IMR-90 (cell line): ENCODE results near the gene SS18L1. TPM values are rescaled to one million over a fixed set of nuclear protein-coding genes. Genes with fewer than 3 reads are reported as not detected.

Experiments
- ATAC-seq: fragments of 200-7000 bp; cut with Tn5 transposase; 2 replicates; pipeline ENCODE4 v1.9.1; 2020; ENCODE audit warnings: low read depth, mild to moderate bottlenecking, moderate library complexity
- BruUV-seq: library from RNA; stranded (reverse); fragments of 400-500 nt; replicated peaks from 2 replicates; lab custom pipeline; 2021; lab: Mats Ljungman, UMichigan
- CTCF ChIA-PET: fragments of 300-600 bp; formaldehyde crosslinking; extraction: SDS; loops from one replicate; lab custom pipeline; 2021; ENCODE audit warnings: antibody characterized with exemption; lab: Yijun Ruan, JAX
- POLR2A ChIA-PET: fragments of 300-600 bp; sonication (Branson Sonifier 250); formaldehyde crosslinking; loops from one replicate; lab custom pipeline; 2022; ENCODE audit warnings: antibody characterized with exemption; ENCODE audit not compliant: unreplicated experiment; lab: Charles Lee
- DNase-seq: peaks from one replicate; pipeline ENCODE4 v3.0.0; 2013
- H2AFZ ChIP-seq: replicated peaks from 2 replicates; pipeline ENCODE3; 2013; ENCODE audit warnings: low read length, mild to moderate bottlenecking; ENCODE audit not compliant: poor library complexity
- H2AK5ac ChIP-seq: 2 replicates; pipeline ENCODE4 v1.6.1; 2013; ENCODE audit warnings: low read depth, low read length, inconsistent platforms
- H2AK9ac ChIP-seq: replicated peaks from 2 replicates; pipeline ENCODE3; 2013; ENCODE audit warnings: mild to moderate bottlenecking, low read depth, low read length, moderate library complexity; ENCODE audit not compliant: poor library complexity
- H2BK120ac ChIP-seq: 2 replicates; pipeline ENCODE4 v1.6.1; 2013; ENCODE audit warnings: low read depth, low read length, inconsistent platforms
- H2BK15ac ChIP-seq: 3 replicates; pipeline ENCODE4 v1.6.1; 2013; ENCODE audit warnings: low read depth, low read length, inconsistent platforms
- H2BK20ac ChIP-seq: 2 replicates; pipeline ENCODE4 v1.6.1; 2013; ENCODE audit warnings: low read depth, mild to moderate bottlenecking, inconsistent platforms, low read length, moderate library complexity
- H2BK5ac ChIP-seq: 2 replicates; pipeline ENCODE4 v1.6.1; 2013; ENCODE audit warnings: mild to moderate bottlenecking, low read depth, low read length, inconsistent platforms; ENCODE audit not compliant: poor library complexity, severe bottlenecking
- H3K14ac ChIP-seq: replicated peaks from 2 replicates; pipeline ENCODE4 v1.6.1; 2013; ENCODE audit warnings: low read depth, low read length, inconsistent platforms
- H3K18ac ChIP-seq: 2 replicates; pipeline ENCODE4 v1.6.1; 2013; ENCODE audit warnings: low read depth, low read length, control low read depth
- H3K23ac ChIP-seq: 2 replicates; pipeline ENCODE4 v1.6.1; 2013; ENCODE audit warnings: low read depth, low read length, inconsistent platforms
- H3K27ac ChIP-seq: 2 replicates; pipeline ENCODE4 v1.5.1; 2013; ENCODE audit warnings: mild to moderate bottlenecking, control low read depth, low read length; ENCODE audit not compliant: insufficient read depth
- H3K27me3 ChIP-seq: 2 replicates; pipeline ENCODE4 v1.6.1; 2013; ENCODE audit warnings: low read length; ENCODE audit not compliant: control insufficient read depth, insufficient read depth
- H3K36me3 ChIP-seq: 2 replicates; pipeline ENCODE4 v1.6.1; 2013; ENCODE audit warnings: low read length, mixed read lengths; ENCODE audit not compliant: control insufficient read depth, insufficient read depth
- H3K4ac ChIP-seq: 2 replicates; pipeline ENCODE4 v1.6.1; 2013; ENCODE audit warnings: low read depth, low read length, inconsistent platforms
- H3K4me1 ChIP-seq: 2 replicates; pipeline ENCODE4 v1.6.1; 2013; ENCODE audit warnings: low read length, mixed read lengths; ENCODE audit not compliant: control insufficient read depth, insufficient read depth
- H3K4me2 ChIP-seq: 2 replicates; pipeline ENCODE4 v1.6.1; 2013; ENCODE audit warnings: low read depth, mild to moderate bottlenecking, control low read depth, low read length, moderate library complexity
- H3K4me3 ChIP-seq: 2 replicates; pipeline ENCODE4 v1.5.1; 2013; ENCODE audit warnings: low read depth, mild to moderate bottlenecking, control low read depth, low read length, moderate library complexity; ENCODE audit not compliant: insufficient read depth
- H3K56ac ChIP-seq: 2 replicates; pipeline ENCODE4 v1.6.1; 2013; ENCODE audit warnings: low read length, inconsistent platforms; ENCODE audit not compliant: insufficient read depth; ENCODE audit errors: extremely low read depth
- H3K79me1 ChIP-seq, 2 experiments: 2 replicates each; pipeline ENCODE4 v1.6.1; 2013; ENCODE audit warnings: low read length in 2 of 2, inconsistent platforms in 1 of 2, low read depth in 1 of 2
- H3K9ac ChIP-seq: 2 replicates; pipeline ENCODE4 v1.6.1; 2013; ENCODE audit warnings: low read depth, low read length, control low read depth
- H3K9me1 ChIP-seq: 2 replicates; pipeline ENCODE4 v1.6.1; 2013; ENCODE audit warnings: low read length, inconsistent platforms; ENCODE audit not compliant: insufficient read depth
- H3K9me3 ChIP-seq: 2 replicates; pipeline ENCODE4 v1.6.1; 2013; ENCODE audit warnings: low read length; ENCODE audit not compliant: control insufficient read depth, insufficient read depth
- H4K20me1 ChIP-seq: 2 replicates; pipeline ENCODE4 v1.6.1; 2013; ENCODE audit warnings: low read length, inconsistent platforms; ENCODE audit not compliant: insufficient read depth
- H4K5ac ChIP-seq: 2 replicates; pipeline ENCODE4 v1.6.1; 2013; ENCODE audit warnings: mild to moderate bottlenecking, low read depth, low read length, control low read depth
- H4K8ac ChIP-seq, 2 experiments: 2 replicates each; pipeline ENCODE4 v1.6.1; 2013; ENCODE audit warnings: low read depth in 2 of 2, low read length in 2 of 2, control low read depth in 1 of 2, inconsistent platforms in 1 of 2
- H4K91ac ChIP-seq: 2 replicates; pipeline ENCODE4 v1.6.1; 2013; ENCODE audit warnings: low read depth, low read length, inconsistent platforms; ENCODE audit not compliant: insufficient read depth
- BHLHE40 ChIP-seq: fragments of 150-350 bp; IDR thresholded peaks from 2 replicates; pipeline ENCODE4 v1.6.1; 2016; ENCODE audit warnings: mild to moderate bottlenecking, low read depth, low read length
- CEBPB ChIP-seq: IDR thresholded peaks from 2 replicates; pipeline ENCODE4 v1.6.1; 2012; ENCODE audit warnings: low read depth, low read length, improper control_type of control experiment
- FOS ChIP-seq: fragments of 150-350 bp; IDR thresholded peaks from 2 replicates; pipeline ENCODE4 v1.6.1; 2016; ENCODE audit warnings: low read depth, low read length
- MAFK ChIP-seq: IDR thresholded peaks from 2 replicates; pipeline ENCODE4 v1.6.1; 2012; ENCODE audit warnings: low read depth, low read length, improper control_type of control experiment
- MAZ ChIP-seq: IDR thresholded peaks from 2 replicates; pipeline ENCODE4 v1.6.1; 2012; ENCODE audit warnings: low read depth, mild to moderate bottlenecking, low read length, improper control_type of control experiment, moderate library complexity, borderline replicate concordance
- MXI1 ChIP-seq: IDR thresholded peaks from 2 replicates; pipeline ENCODE4 v1.6.1; 2012; ENCODE audit warnings: low read depth, mild to moderate bottlenecking, low read length, moderate library complexity, borderline replicate concordance
- NFE2L2 ChIP-seq: fragments of 150-350 bp; IDR thresholded peaks from 2 replicates; pipeline ENCODE4 v1.6.1; 2016; ENCODE audit warnings: low read depth, mild to moderate bottlenecking, low read length
- RAD21 ChIP-seq: IDR thresholded peaks from 2 replicates; pipeline ENCODE4 v1.6.1; 2012; ENCODE audit warnings: low read length, improper control_type of control experiment
- RCOR1 ChIP-seq: IDR thresholded peaks from 2 replicates; pipeline ENCODE4 v1.6.1; 2012; ENCODE audit warnings: mild to moderate bottlenecking, low read length, improper control_type of control experiment; ENCODE audit not compliant: insufficient replicate concordance
- RFX5 ChIP-seq: IDR thresholded peaks from 2 replicates; pipeline ENCODE4 v1.8.0; 2012; ENCODE audit warnings: low read depth, mild to moderate bottlenecking, low read length, moderate library complexity
- SMC3 ChIP-seq: fragments of 150-350 bp; IDR thresholded peaks from 2 replicates; pipeline ENCODE4 v1.6.1; 2016; ENCODE audit warnings: low read depth, mild to moderate bottlenecking, antibody characterized with exemption, low read length, moderate library complexity
- WGBS, 2 experiments: methylation state at CpG; one replicate each; pipeline versions ENCODE4 v1.1.5 to v1.1.7; 2013; ENCODE audit warnings: missing lambda C conversion rate in 2 of 2; ENCODE audit not compliant: insufficient read length in 1 of 2; ENCODE audit errors: extremely low coverage in 2 of 2; 5-methylcytosine and 5-hydroxymethylcytosine counted together
- dilution Hi-C: fragments of 300-500 bp; cut with HindIII; formaldehyde crosslinking; loops from one replicate; pipeline ENCODE4 v1.14.3; 2018; ENCODE audit warnings: low sequenced_read_pairs; ENCODE audit not compliant: unreplicated experiment
- in situ Hi-C: fragments of 300-500 bp; cut with MboI; formaldehyde crosslinking; loops from 3 replicates; pipeline ENCODE4 v1.14.3; 2019; ENCODE audit warnings: low sequenced_read_pairs, inconsistent platforms, mixed read lengths
- intact Hi-C: fragments of 100-400 bp; cut with micrococcal nuclease; formaldehyde crosslinking; loops from 2 replicates; pipeline ENCODE4 v1.10.0; 2022
- polyA plus RNA-seq, 3 experiments: library from polyadenylated mRNA; depleted of rRNA; stranded (reverse); fragments of >200 nt; gene quantifications; 2 replicates each; pipeline ENCODE4 v1.2.3, GENCODE V29; 2012; ENCODE audit warnings: low replicate concordance in 1 of 3
- total RNA-seq: library from RNA; depleted of rRNA; stranded (reverse); fragments of >200 nt; gene quantifications from 2 replicates; pipeline ENCODE4 v1.2.3, GENCODE V29; 2012
- TF ChIP-seq, protein P1 (sequence below): conservative IDR thresholded peaks from 2 replicates; pipeline ENCODE4 v1.5.1; 2012; ENCODE audit warnings: mild to moderate bottlenecking, low read depth, low read length, improper control_type of control experiment
- TF ChIP-seq, protein P2 (sequence below): fragments of 150-350 bp; IDR thresholded peaks from 2 replicates; pipeline ENCODE4 v1.6.1; 2016; ENCODE audit warnings: low read depth, mild to moderate bottlenecking, low read length, moderate library complexity, borderline replicate concordance
- TF ChIP-seq, protein P3 (sequence below): fragments of 150-350 bp; IDR thresholded peaks from 2 replicates; pipeline ENCODE4 v1.6.1; 2017; ENCODE audit warnings: mild to moderate bottlenecking, antibody characterized with exemption, low read length, low read depth

The SS18L1 gene
- total and polyA plus RNA-seq, 2 of the 4 experiments (the other 2 are of a cell fraction), result 8.1 to 12.2 TPM

DNA sequence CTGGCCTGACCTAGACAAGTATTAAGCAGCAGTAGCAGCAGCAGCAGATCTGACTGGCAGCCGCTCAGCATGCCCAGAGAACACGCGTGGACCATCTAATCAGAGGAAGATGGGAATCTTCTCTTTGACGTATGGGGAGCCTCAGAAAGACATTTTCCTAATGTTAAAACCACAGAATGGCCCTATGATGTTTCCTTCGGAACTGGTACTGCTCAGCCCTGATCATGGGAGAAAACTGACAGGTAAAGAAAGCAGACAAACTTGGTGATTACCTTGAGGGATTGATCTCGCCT is 6.5 kb upstream of the SS18L1 start:
- no peak overlapping the region for H2AFZ ChIP-seq

More for the DNA sequence above, 6.5 kb upstream of the SS18L1 start:
- Histone ChIP-seq H3K4ac (no peak overlapping the region), H3K36me3 (peaks cover 71% of the 10 kb centered on the region), H3K14ac (no peak overlapping the region), H3K27me3 (no peaks in the 10 kb centered on the region), H4K20me1 (peaks cover 98% of the 10 kb centered on the region), H2BK120ac (no peak overlapping the region), H3K9ac (no peak overlapping the region), H3K9me3 (no peaks in the 10 kb centered on the region), H2BK15ac (no peak overlapping the region), H3K4me3 (no peak overlapping the region), H3K18ac (no peak overlapping the region), H2BK20ac (no peak overlapping the region), H3K4me1 (peaks cover 12% of the 10 kb centered on the region), H3K27ac (no peak overlapping the region), H2BK5ac (no peak overlapping the region), H2AK5ac (no peak overlapping the region), H4K5ac (no peak overlapping the region), H3K56ac (no peak overlapping the region), H3K23ac (no peak overlapping the region), H4K8ac (no peak overlapping the region), H3K79me1 (peaks cover 15 to 85% of the 10 kb centered on the region in 2 experiments), H3K9me1 (peaks cover 8% of the 10 kb centered on the region; the same call in 1 of the 2 replicates), H2AK9ac (peak overlapping the region; percentile 52), H3K4me2 (no peak overlapping the region), H4K91ac (no peak overlapping the region)
- BruUV-seq, result no TSS peak
- ChIA-PET CTCF (interaction anchor here (1.7 kb wide), 1 partner anchor 111 kb away, joined by 5 read pairs; no protein-coding TSS in a partner anchor), POLR2A (no interaction called here)
- intact Hi-C loops, result no loop called here
- WGBS, 2 experiments, result 84% methylated on average over 3 of the region's 6 CpGs; no CpG with 5 or more reads in 1 of the 2 experiments
- DNase-seq (no peak), ATAC-seq (no peak)
- TF ChIP-seq FOS (no peak), CEBPB (no peak), MAZ (no peak), BHLHE40 (no peak), MAFK (no peak), MXI1 (no peak), RCOR1 (no peak), NFE2L2 (no peak), SMC3 (no peak), RFX5 (no peak), RAD21 (no peak)
- TF ChIP-seq, protein P1, sequence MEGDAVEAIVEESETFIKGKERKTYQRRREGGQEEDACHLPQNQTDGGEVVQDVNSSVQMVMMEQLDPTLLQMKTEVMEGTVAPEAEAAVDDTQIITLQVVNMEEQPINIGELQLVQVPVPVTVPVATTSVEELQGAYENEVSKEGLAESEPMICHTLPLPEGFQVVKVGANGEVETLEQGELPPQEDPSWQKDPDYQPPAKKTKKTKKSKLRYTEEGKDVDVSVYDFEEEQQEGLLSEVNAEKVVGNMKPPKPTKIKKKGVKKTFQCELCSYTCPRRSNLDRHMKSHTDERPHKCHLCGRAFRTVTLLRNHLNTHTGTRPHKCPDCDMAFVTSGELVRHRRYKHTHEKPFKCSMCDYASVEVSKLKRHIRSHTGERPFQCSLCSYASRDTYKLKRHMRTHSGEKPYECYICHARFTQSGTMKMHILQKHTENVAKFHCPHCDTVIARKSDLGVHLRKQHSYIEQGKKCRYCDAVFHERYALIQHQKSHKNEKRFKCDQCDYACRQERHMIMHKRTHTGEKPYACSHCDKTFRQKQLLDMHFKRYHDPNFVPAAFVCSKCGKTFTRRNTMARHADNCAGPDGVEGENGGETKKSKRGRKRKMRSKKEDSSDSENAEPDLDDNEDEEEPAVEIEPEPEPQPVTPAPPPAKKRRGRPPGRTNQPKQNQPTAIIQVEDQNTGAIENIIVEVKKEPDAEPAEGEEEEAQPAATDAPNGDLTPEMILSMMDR, result no peak
- TF ChIP-seq, protein P2, sequence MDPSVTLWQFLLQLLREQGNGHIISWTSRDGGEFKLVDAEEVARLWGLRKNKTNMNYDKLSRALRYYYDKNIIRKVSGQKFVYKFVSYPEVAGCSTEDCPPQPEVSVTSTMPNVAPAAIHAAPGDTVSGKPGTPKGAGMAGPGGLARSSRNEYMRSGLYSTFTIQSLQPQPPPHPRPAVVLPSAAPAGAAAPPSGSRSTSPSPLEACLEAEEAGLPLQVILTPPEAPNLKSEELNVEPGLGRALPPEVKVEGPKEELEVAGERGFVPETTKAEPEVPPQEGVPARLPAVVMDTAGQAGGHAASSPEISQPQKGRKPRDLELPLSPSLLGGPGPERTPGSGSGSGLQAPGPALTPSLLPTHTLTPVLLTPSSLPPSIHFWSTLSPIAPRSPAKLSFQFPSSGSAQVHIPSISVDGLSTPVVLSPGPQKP, result no peak
- TF ChIP-seq, protein P3, sequence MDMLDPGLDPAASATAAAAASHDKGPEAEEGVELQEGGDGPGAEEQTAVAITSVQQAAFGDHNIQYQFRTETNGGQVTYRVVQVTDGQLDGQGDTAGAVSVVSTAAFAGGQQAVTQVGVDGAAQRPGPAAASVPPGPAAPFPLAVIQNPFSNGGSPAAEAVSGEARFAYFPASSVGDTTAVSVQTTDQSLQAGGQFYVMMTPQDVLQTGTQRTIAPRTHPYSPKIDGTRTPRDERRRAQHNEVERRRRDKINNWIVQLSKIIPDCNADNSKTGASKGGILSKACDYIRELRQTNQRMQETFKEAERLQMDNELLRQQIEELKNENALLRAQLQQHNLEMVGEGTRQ, result no peak
- in situ Hi-C loops, result no loop called here
- dilution Hi-C loops, result no loop called here
